HepG2 (cell line): ENCODE results near the gene ZNF485. TPM values are rescaled to one million over a fixed set of nuclear protein-coding genes. Genes with fewer than 3 reads are reported as not detected.

Experiments
- CCAR2 ChIP-seq: fragments of 200-400 bp; formaldehyde crosslinking; optimal IDR thresholded peaks from 2 replicates; pipeline ENCODE3; 2018; ENCODE audit warnings: low read depth, mild to moderate bottlenecking, low read length, moderate library complexity
- GFI1 ChIP-seq: sonication (generic); formaldehyde crosslinking; IDR thresholded peaks from 2 replicates; pipeline ENCODE4 v1.5.0; 2020; ENCODE audit warnings: missing genetic modification reagents, mild to moderate bottlenecking, borderline replicate concordance
- KDM5B ChIP-seq: sonication (generic); formaldehyde crosslinking; IDR thresholded peaks from 2 replicates; pipeline ENCODE4 v1.4.0; 2020; ENCODE audit warnings: missing genetic modification reagents, mild to moderate bottlenecking, borderline replicate concordance
- NBN ChIP-seq: fragments of 450-650 bp; conservative IDR thresholded peaks from 2 replicates; pipeline ENCODE4 v1.6.1; 2017
- PCBP1 ChIP-seq: fragments of 200-400 bp; formaldehyde crosslinking; IDR thresholded peaks from 2 replicates; pipeline ENCODE4 v1.6.1; 2017; ENCODE audit warnings: mild to moderate bottlenecking, low read depth, low read length, borderline replicate concordance
- REXO4 ChIP-seq: sonication (generic); formaldehyde crosslinking; IDR thresholded peaks from 2 replicates; pipeline ENCODE4 v1.8.0; 2022; ENCODE audit warnings: missing genetic modification reagents, mild to moderate bottlenecking, borderline replicate concordance
- SIN3A ChIP-seq: IDR thresholded peaks from 2 replicates; pipeline ENCODE4 v1.6.1; 2011; ENCODE audit warnings: low read depth, mild to moderate bottlenecking, control low read depth, low read length, borderline replicate concordance
- TP53 ChIP-seq: sonication (generic); formaldehyde crosslinking; conservative IDR thresholded peaks from 2 replicates; pipeline ENCODE4 v1.4.0; 2020; ENCODE audit warnings: missing genetic modification reagents
- ZC3H13 ChIP-seq: sonication (generic); formaldehyde crosslinking; IDR thresholded peaks from 2 replicates; pipeline ENCODE4 v1.8.1; 2023; ENCODE audit warnings: mild to moderate bottlenecking, missing genetic modification reagents, moderate library complexity
- ZNF350 ChIP-seq: sonication (generic); formaldehyde crosslinking; IDR thresholded peaks from 2 replicates; pipeline ENCODE4 v1.4.0; 2020; ENCODE audit warnings: mild to moderate bottlenecking, low read depth, missing genetic modification reagents, borderline replicate concordance
- ZNF501 ChIP-seq: sonication (generic); formaldehyde crosslinking; IDR thresholded peaks from 2 replicates; pipeline ENCODE4 v1.5.1; 2020; ENCODE audit warnings: mild to moderate bottlenecking, moderate library complexity, missing genetic modification reagents
- ZNF773 ChIP-seq: sonication (generic); formaldehyde crosslinking; IDR thresholded peaks from 2 replicates; pipeline ENCODE4 v1.4.0; 2020; ENCODE audit warnings: missing genetic modification reagents, borderline replicate concordance
- ZNF784 ChIP-seq: sonication (generic); formaldehyde crosslinking; IDR thresholded peaks from 2 replicates; pipeline ENCODE4 v1.5.1; 2020; ENCODE audit warnings: missing genetic modification reagents, mild to moderate bottlenecking, borderline replicate concordance
- ZNF879 ChIP-seq: sonication (generic); formaldehyde crosslinking; IDR thresholded peaks from 2 replicates; pipeline ENCODE4 v1.8.1; 2023; ENCODE audit warnings: missing genetic modification reagents
- polyA plus RNA-seq, 8 experiments: library from polyadenylated mRNA; depleted of rRNA in 3 of 8; stranded (reverse) in 7 of 8; unstranded in 1 of 8; fragments of >200 nt; fragmentation: Illumina TruSeq in 4 of 8; extraction: Trizol in 4 of 8; gene quantifications; 2 replicates each; pipeline versions ENCODE4 v1.2.1 to v1.2.3, GENCODE V29; 2011 to 2016; ENCODE audit warnings: low read depth in 4 of 8, missing spikeins in 1 of 8, mixed read lengths in 1 of 8; ENCODE audit not compliant: insufficient read depth in 1 of 8
- total RNA-seq, 5 experiments: library from RNA; depleted of rRNA; stranded (reverse); fragments of >200 nt; fragmentation: Illumina TruSeq; extraction: Trizol; gene quantifications; 2 replicates each; pipeline ENCODE4 v1.2.3, GENCODE V29; 2016; ENCODE audit warnings: low read depth in 1 of 5
- TF ChIP-seq, protein P1 (sequence below): sonication (generic); formaldehyde crosslinking; IDR thresholded peaks from 2 replicates; pipeline ENCODE4 v1.4.0; 2020; ENCODE audit warnings: missing genetic modification reagents
- TF ChIP-seq, protein P2 (sequence below): sonication (generic); formaldehyde crosslinking; IDR thresholded peaks from 2 replicates; pipeline ENCODE4 v1.5.0; 2020; ENCODE audit warnings: mild to moderate bottlenecking, missing genetic modification reagents, borderline replicate concordance

ZNF485 gene
- total and polyA plus RNA-seq, 2 of the 13 experiments (the other 11 are each of a cell fraction or from before 2014, with no cell fraction given), result 1.4 to 3.3 TPM

- TF ChIP-seq CCAR2, result no peak
- TF ChIP-seq TP53 (CRISPR knock-in tag), result no peak
- TF ChIP-seq SIN3A, result no peak
- TF ChIP-seq REXO4 (CRISPR knock-in tag), result no peak
- TF ChIP-seq, protein P1, sequence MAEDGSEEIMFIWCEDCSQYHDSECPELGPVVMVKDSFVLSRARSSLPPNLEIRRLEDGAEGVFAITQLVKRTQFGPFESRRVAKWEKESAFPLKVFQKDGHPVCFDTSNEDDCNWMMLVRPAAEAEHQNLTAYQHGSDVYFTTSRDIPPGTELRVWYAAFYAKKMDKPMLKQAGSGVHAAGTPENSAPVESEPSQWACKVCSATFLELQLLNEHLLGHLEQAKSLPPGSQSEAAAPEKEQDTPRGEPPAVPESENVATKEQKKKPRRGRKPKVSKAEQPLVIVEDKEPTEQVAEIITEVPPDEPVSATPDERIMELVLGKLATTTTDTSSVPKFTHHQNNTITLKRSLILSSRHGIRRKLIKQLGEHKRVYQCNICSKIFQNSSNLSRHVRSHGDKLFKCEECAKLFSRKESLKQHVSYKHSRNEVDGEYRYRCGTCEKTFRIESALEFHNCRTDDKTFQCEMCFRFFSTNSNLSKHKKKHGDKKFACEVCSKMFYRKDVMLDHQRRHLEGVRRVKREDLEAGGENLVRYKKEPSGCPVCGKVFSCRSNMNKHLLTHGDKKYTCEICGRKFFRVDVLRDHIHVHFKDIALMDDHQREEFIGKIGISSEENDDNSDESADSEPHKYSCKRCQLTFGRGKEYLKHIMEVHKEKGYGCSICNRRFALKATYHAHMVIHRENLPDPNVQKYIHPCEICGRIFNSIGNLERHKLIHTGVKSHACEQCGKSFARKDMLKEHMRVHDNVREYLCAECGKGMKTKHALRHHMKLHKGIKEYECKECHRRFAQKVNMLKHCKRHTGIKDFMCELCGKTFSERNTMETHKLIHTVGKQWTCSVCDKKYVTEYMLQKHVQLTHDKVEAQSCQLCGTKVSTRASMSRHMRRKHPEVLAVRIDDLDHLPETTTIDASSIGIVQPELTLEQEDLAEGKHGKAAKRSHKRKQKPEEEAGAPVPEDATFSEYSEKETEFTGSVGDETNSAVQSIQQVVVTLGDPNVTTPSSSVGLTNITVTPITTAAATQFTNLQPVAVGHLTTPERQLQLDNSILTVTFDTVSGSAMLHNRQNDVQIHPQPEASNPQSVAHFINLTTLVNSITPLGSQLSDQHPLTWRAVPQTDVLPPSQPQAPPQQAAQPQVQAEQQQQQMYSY, result no peak
- no peak for TF ChIP-seq ZNF879
- no peak for TF ChIP-seq ZC3H13 (CRISPR knock-in tag)
- TF ChIP-seq ZNF350 (CRISPR knock-in tag), result no peak
- TF ChIP-seq ZNF773 (CRISPR knock-in tag), result no peak
- TF ChIP-seq GFI1, result no peak
- no peak for TF ChIP-seq PCBP1
- peak; percentile 63 for TF ChIP-seq ZNF501 (CRISPR knock-in tag)
- no peak for TF ChIP-seq NBN
- peak; percentile 25; the same call in 1 of the 2 replicates for TF ChIP-seq ZNF784 (CRISPR knock-in tag)
- peak; percentile 77; the same call in 1 of the 2 replicates for TF ChIP-seq KDM5B (CRISPR knock-in tag)
- TF ChIP-seq, protein P2, sequence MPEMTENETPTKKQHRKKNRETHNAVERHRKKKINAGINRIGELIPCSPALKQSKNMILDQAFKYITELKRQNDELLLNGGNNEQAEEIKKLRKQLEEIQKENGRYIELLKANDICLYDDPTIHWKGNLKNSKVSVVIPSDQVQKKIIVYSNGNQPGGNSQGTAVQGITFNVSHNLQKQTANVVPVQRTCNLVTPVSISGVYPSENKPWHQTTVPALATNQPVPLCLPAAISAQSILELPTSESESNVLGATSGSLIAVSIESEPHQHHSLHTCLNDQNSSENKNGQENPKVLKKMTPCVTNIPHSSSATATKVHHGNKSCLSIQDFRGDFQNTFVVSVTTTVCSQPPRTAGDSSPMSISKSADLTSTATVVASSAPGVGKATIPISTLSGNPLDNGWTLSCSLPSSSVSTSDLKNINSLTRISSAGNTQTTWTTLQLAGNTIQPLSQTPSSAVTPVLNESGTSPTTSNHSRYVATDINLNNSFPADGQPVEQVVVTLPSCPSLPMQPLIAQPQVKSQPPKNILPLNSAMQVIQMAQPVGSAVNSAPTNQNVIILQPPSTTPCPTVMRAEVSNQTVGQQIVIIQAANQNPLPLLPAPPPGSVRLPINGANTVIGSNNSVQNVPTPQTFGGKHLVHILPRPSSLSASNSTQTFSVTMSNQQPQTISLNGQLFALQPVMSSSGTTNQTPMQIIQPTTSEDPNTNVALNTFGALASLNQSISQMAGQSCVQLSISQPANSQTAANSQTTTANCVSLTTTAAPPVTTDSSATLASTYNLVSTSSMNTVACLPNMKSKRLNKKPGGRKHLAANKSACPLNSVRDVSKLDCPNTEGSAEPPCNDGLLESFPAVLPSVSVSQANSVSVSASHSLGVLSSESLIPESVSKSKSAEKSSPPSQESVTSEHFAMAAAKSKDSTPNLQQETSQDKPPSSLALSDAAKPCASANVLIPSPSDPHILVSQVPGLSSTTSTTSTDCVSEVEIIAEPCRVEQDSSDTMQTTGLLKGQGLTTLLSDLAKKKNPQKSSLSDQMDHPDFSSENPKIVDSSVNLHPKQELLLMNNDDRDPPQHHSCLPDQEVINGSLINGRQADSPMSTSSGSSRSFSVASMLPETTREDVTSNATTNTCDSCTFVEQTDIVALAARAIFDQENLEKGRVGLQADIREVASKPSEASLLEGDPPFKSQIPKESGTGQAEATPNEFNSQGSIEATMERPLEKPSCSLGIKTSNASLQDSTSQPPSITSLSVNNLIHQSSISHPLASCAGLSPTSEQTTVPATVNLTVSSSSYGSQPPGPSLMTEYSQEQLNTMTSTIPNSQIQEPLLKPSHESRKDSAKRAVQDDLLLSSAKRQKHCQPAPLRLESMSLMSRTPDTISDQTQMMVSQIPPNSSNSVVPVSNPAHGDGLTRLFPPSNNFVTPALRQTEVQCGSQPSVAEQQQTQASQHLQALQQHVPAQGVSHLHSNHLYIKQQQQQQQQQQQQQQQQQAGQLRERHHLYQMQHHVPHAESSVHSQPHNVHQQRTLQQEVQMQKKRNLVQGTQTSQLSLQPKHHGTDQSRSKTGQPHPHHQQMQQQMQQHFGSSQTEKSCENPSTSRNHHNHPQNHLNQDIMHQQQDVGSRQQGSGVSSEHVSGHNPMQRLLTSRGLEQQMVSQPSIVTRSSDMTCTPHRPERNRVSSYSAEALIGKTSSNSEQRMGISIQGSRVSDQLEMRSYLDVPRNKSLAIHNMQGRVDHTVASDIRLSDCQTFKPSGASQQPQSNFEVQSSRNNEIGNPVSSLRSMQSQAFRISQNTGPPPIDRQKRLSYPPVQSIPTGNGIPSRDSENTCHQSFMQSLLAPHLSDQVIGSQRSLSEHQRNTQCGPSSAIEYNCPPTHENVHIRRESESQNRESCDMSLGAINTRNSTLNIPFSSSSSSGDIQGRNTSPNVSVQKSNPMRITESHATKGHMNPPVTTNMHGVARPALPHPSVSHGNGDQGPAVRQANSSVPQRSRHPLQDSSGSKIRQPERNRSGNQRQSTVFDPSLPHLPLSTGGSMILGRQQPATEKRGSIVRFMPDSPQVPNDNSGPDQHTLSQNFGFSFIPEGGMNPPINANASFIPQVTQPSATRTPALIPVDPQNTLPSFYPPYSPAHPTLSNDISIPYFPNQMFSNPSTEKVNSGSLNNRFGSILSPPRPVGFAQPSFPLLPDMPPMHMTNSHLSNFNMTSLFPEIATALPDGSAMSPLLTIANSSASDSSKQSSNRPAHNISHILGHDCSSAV (CRISPR knock-in tag), result no peak
Observed at GRCh38 chr10:43606323-43607198, at the start of gene ZNF485 (continued).
